DND-41 (cell line): ENCODE results near the gene ALDH1A1.

Source experiments
- CTCF ChIP-seq: IDR thresholded peaks from 2 replicates; pipeline ENCODE4 v1.5.1; 2012; ENCODE audit warnings: borderline replicate concordance, low read length, moderate library complexity, mild to moderate bottlenecking; ENCODE audit not compliant: poor library complexity, severe bottlenecking; ENCODE audit errors: extremely low read depth
- EZH2 ChIP-seq: IDR thresholded peaks from 3 replicates; pipeline ENCODE4 v1.6.1; 2012; ENCODE audit warnings: borderline replicate concordance, low read depth, mild to moderate bottlenecking, moderate library complexity, low read length, inconsistent platforms; ENCODE audit not compliant: severe bottlenecking

DNA sequence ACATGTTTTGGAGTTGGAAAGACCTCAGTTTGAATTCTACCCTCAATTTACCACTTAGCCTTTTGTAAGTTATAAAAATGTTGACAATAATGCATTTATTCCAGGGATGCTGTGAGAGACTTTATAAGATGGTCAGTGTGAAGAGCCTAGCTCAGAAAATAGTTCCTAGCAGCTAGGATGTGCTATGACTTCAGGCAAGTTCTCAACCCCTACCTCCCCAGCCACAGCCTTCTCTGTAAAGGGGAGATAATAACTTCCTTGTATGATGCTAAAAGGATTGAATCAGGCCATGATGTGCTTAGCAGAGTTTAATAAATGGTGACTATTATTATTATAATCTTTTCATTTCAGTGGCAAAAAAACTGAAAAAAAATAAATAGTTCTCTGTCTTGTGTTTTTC, 77.6 kb downstream of the ALDH1A1 start:
- no peak for TF ChIP-seq CTCF
- no peak for TF ChIP-seq EZH2
